LNCAP (cell line): ENCODE results near the gene RIPOR3.

ENCODE experiments used
- CTCF ChIP-seq: fragments of 450-650 bp; IDR thresholded peaks from 2 replicates; pipeline ENCODE4 v1.5.1; 2017; ENCODE audit warnings: mild to moderate bottlenecking

RIPOR3 gene

GRCh38 chr20:50690650-50691572 is at the start of gene RIPOR3:
Gene RIPOR3, minus strand, starts transcription at chr20:50691542. Its CDS starts 414 bp downstream, at chr20:50691128.
- no peak for TF ChIP-seq CTCF

- TF ChIP-seq CTCF: no peak
Measured at GRCh38 chr20:50737352-50737751, 46.0 kb upstream of the RIPOR3 start.

GRCh38 chr20:50735813-50736212 is 44.5 kb upstream of the RIPOR3 start:
- no peak for TF ChIP-seq CTCF

- no peak for TF ChIP-seq CTCF
Measured at GRCh38 chr20:50734730-50735679, 43.7 kb upstream of the RIPOR3 start.

- TF ChIP-seq CTCF: no peak
Measured at GRCh38 chr20:50733644-50734349, 42.5 kb upstream of the RIPOR3 start.

- TF ChIP-seq CTCF: no peak
Measured at GRCh38 chr20:50731930-50732690, 40.8 kb upstream of the RIPOR3 start.
